ENCODE results near the gene C16orf95. TPM values are rescaled to one million over a fixed set of nuclear protein-coding genes. Genes with fewer than 3 reads are reported as not detected.

C16orf95 gene
- total RNA-seq, 1 experiment from 2014 or later = 6.0 TPM

GRCh38 chr16:87288753-87289362, 28.3 kb downstream of the C16orf95 start:
- no peaks in the 10 kb centered on the region for H3K9me3 ChIP-seq (ENCODE audit: control insufficient read depth, insufficient read depth, low read depth, low read length)
- H3K4me1 ChIP-seq (ENCODE audit: control insufficient read depth, insufficient read depth, low read length) = no peaks in the 10 kb centered on the region
- intact Hi-C loops (cut with micrococcal nuclease; ENCODE audit: unreplicated experiment) (no loop called here), in situ Hi-C loops (cut with HindIII; ENCODE audit: low pct_unique_long_range_greater_than_20kb, low sequenced_read_pairs) (no loop called here)
- ATAC-seq (no peak), DNase-seq (ENCODE audit: low read depth, low spot score) (no peak)
- H3K4me3 ChIP-seq (ENCODE audit: low read depth in 2 of 2, low read length in 2 of 2) = no peak overlapping the region
- CTCF ChIA-PET = no interaction called here
- TF ChIP-seq TCF7L2 (IDR thresholded peaks at IDR 0.05; ENCODE audit: low read depth, low read length) (no peak), SIN3A (IDR thresholded peaks at IDR 0.05; ENCODE audit: borderline replicate concordance, insufficient read depth, low read depth, low read length) (no peak), POLR2AphosphoS5 (IDR thresholded peaks at IDR 0.05; ENCODE audit: low read depth, low read length) (no peak), CTCF (IDR thresholded peaks at IDR 0.05) (no peak), REST (IDR thresholded peaks at IDR 0.05; ENCODE audit: insufficient read depth in 1 of 2, low read depth in 2 of 2, low read length in 1 of 2) (no peak)
- H3K36me3 ChIP-seq (ENCODE audit: control insufficient read depth, insufficient read depth, low read length) = no peaks in the 10 kb centered on the region
- no TSS peak for BruUV-seq (replicated peaks)
- H3K27ac ChIP-seq (ENCODE audit: low read length) = no peak overlapping the region
- no peaks in the 10 kb centered on the region for H3K27me3 ChIP-seq (ENCODE audit: control insufficient read depth, insufficient read depth, low read length)
- POLR2A ChIA-PET = no interaction called here

- ChIA-PET CTCF (interaction anchor here (0.6 kb wide), 2 partner anchors 8 to 728 kb away, joined by 5 to 8 read pairs; no protein-coding TSS in a partner anchor), POLR2A (interaction anchor here (0.6 kb wide), 1 partner anchor 106 kb away, joined by 3 read pairs; no protein-coding TSS in a partner anchor)
- Histone ChIP-seq H3K4me3 (ENCODE audit: low read depth in 2 of 2, low read length in 2 of 2) (no peak overlapping the region), H3K36me3 (ENCODE audit: control insufficient read depth, insufficient read depth, low read length) (no peaks in the 10 kb centered on the region), H3K27ac (ENCODE audit: low read length) (no peak overlapping the region), H3K9me3 (ENCODE audit: control insufficient read depth, insufficient read depth, low read depth, low read length) (no peaks in the 10 kb centered on the region), H3K27me3 (ENCODE audit: control insufficient read depth, insufficient read depth, low read length) (no peaks in the 10 kb centered on the region), H3K4me1 (ENCODE audit: control insufficient read depth, insufficient read depth, low read length) (no peaks in the 10 kb centered on the region)
- BruUV-seq (replicated peaks) = no TSS peak
- in situ Hi-C loops (cut with HindIII; ENCODE audit: low pct_unique_long_range_greater_than_20kb, low sequenced_read_pairs) (no loop called here), intact Hi-C loops (cut with micrococcal nuclease; ENCODE audit: unreplicated experiment) (no loop called here)
- TF ChIP-seq REST (IDR thresholded peaks at IDR 0.05; ENCODE audit: insufficient read depth in 1 of 2, low read depth in 2 of 2, low read length in 1 of 2) = no peak
- TF ChIP-seq TCF7L2 (IDR thresholded peaks at IDR 0.05; ENCODE audit: low read depth, low read length) = no peak
- no peak for TF ChIP-seq CTCF (IDR thresholded peaks at IDR 0.05)
- no peak for TF ChIP-seq SIN3A (IDR thresholded peaks at IDR 0.05; ENCODE audit: borderline replicate concordance, insufficient read depth, low read depth, low read length)
- TF ChIP-seq POLR2AphosphoS5 (IDR thresholded peaks at IDR 0.05; ENCODE audit: low read depth, low read length) = no peak
- no peak for ATAC-seq
- DNase-seq (ENCODE audit: low read depth, low spot score) = no peak
These were observed 30.2 kb downstream of the C16orf95 start for GRCh38 chr16:87286839-87287626.
